NCI-H82 treated with DMSO at 0.1 percent for 48 hours (cell line): ENCODE measurements around the gene MAP4.
"Not testable (repeated sequence)": the region's sequence is repeated elsewhere in the genome, so short reads cannot be mapped to it uniquely, and the experiment has no call there.

Experiments used
- DNase-seq: peaks from one replicate; lab custom pipeline; 2025; ENCODE audit not compliant: unreplicated experiment; lab: John Stamatoyannopoulos, UW

MAP4 gene

DNA sequence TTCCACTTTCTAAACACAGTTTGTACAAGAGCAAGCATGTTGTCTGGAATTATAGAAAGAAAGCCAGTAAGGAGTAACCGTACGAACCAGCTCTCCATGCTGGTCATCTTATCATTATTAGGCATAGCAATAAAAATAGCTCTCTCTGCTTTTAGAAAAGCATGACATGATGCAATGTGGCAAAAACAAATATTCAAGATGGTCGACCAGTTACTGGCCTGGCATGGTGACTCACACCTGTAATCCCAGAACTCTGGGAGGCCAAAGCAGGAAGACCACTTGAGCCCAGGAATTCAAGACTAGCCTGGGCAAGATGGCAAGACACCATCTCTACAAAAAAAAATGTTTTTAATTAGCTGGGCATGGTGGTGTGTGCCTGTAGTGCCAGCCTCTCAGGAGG lies 2.6 kb upstream of the MAP4 start:
- no peak for DNase-seq

DNA sequence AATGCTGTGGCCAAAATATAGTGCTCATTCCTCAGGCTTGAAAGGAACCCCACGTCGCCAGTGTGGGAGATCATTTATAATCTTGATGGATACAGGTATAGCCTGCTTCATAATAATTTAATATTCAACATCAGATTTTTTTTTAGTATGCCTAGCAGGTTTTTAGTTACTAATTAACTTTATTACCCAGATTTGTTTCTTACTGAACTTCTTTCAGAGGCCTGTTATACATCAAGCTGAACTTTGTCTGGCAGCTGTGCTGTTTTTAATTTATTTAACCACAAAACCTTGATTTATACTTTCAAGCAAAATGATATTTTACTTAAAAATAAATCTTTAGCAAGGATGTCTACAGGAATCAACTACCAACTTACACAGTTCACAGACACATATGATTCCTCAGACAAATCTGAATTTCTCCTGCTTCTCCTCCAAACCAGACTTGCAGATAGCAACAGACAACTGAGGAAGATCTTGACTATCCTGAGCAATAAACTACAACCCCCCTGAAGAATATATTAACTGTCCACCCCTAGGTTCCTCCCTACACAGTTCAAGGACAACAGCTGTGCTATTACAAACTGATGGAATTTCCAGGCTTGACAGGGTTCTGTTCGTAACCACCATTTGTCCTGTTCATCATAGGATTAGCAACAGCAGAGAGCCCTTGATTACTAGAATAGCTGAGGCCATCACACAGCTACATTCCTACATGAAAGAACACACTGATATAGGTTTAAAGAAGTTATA lies 610 bp downstream of the MAP4 start:
- no peak for DNase-seq

- DNase-seq = no peak
Observed at GRCh38 chr3:48014358-48014757, 1.9 kb downstream of the MAP4 start.

GRCh38 chr3:48013288-48013980 lies 2.8 kb downstream of the MAP4 start:
- no peak for DNase-seq

GRCh38 chr3:48012659-48013058 lies 3.6 kb downstream of the MAP4 start:
- DNase-seq = no peak

DNA sequence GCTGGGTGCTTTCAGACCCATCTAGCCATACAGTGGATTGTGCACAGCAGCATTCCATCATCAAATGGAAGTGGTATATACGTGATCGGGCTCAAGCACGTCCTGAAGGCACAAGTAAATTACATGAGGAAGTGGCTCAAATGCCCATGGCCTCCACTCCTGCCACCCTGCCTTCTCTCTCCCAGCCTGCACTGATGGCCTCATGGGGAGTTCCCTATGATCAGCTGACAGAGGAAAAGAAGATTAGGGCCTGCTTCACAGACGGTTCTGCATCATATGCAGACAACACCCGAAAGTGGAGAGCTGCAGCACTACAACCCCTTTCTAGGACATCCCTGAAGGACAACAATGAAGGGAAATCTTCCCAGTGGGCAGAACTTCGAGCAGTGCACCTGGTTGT lies 8.2 kb downstream of the MAP4 start:
- DNase-seq = not testable (repeated sequence)

DNA sequence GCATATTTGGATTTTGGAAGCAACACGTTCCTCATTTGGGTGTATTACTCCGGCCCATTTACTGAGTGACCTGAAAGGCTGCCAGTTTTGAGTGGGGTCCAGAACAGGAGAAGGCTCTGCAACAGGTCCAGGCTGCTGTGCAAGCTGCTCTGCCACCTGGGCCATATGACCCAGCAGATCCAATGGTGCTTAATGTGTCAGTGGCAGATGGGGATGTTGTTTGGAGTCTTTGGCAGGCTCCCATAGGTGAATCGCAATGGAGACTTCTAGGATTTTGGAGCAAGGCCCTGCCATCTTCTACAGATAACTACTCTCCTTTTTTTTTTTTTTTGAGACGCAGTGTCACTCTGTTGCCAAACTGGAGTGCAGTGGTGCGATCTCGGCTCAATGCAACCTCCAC lies 8.9 kb downstream of the MAP4 start:
- DNase-seq = not testable (repeated sequence)

GRCh38 chr3:48006794-48007193 lies 9.4 kb downstream of the MAP4 start:
- DNase-seq = not testable (repeated sequence)

GRCh38 chr3:48004694-48005093 lies 11.5 kb downstream of the MAP4 start:
- DNase-seq = no peak

DNA sequence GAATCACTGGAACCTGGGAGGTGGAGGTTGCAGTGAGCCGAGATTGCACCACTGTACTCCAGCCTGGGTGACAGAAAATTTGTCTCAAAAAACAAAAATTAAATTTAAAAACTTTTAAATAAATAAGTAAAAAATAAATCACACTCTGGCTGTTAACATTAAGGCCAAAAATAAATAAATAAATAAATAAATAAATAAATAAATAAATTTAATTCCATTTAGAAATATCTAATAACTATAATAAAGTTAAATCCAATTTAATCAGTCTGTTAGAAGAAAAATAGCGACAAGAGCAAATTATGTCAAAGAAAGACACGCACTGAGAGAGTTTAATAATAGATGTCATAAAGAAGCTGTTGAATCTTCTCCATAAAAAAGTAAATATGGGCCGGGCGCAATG lies 13.4 kb downstream of the MAP4 start:
- no peak for DNase-seq

GRCh38 chr3:48001991-48002390 lies 14.2 kb downstream of the MAP4 start:
- no peak for DNase-seq

GRCh38 chr3:48000212-48000611 lies 16.0 kb downstream of the MAP4 start:
- no peak for DNase-seq

GRCh38 chr3:47996440-47996839 lies 19.8 kb downstream of the MAP4 start:
- no peak for DNase-seq

- no peak for DNase-seq
Observed at GRCh38 chr3:47994180-47994579, 22.0 kb downstream of the MAP4 start.

- no peak for DNase-seq
Observed at GRCh38 chr3:47991341-47991740, 24.9 kb downstream of the MAP4 start.

DNA sequence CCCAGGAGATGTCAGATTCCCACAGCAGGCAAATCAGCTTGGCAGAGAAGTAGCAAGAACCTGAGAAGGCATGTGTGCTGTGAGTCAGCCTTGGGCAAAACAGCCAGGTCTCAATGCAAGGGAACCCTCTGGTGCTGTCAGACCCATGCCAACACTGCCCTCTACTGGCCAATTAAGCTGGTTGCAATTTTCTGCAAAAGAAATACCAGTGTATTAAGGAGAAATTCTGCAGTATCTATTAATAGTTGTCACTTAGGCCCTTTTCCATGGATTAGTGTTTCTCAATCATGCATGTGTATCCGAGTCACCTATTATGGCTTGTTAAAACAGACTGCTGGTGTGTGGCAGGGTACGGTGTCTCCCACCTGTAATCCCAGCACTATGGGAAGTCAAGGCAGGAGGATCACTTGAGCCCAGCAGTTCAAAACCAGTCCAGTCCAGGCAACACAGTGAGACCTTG lies 26.2 kb downstream of the MAP4 start:
- peak; percentile 17 for DNase-seq

- no peak for DNase-seq
Observed at GRCh38 chr3:47985381-47985780, 30.8 kb downstream of the MAP4 start.

- DNase-seq = no peak
Observed at GRCh38 chr3:47984075-47984728, 32.0 kb downstream of the MAP4 start.

- no peak for DNase-seq
Observed at GRCh38 chr3:47980795-47981194, 35.4 kb downstream of the MAP4 start.

GRCh38 chr3:47979070-47979469 lies 37.1 kb downstream of the MAP4 start:
- no peak for DNase-seq

- DNase-seq = no peak
Observed at GRCh38 chr3:47978386-47978785, 37.8 kb downstream of the MAP4 start.

DNA sequence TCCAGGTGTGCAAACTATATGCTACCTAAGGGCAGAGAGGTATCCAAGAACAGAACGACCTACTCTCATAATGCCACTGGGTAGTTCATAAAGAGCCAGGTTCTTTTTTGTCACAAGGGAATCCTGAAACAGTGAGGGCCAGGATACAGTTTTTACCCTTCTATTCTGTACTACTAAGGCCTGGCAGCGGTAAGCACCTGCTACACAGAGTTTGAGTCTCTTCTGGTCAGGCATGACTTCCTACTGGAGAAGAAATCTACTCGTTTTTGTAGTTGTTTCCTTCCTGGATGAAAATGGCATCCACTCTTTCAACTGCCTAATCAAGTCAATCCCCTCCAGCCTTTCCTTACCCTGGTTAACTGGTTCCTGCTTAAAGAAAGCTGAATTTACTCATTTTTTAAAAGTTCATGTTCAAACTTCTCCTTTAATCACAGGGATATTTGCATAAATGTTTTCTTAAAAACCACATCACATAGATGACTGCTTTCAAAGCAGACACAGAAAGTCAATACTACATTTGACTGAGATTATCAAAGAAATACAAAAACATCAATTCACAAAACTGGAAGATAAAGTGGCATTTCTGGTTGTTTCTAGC lies 40.0 kb downstream of the MAP4 start:
- no peak for DNase-seq
